Mesenchymal stem cell (in vitro differentiated cells and primary cell): ENCODE results near the gene TOP1. TPM values are rescaled to one million over a fixed set of nuclear protein-coding genes. Genes with fewer than 3 reads are reported as not detected.

Source experiments
- DNase-seq: peaks from one replicate; pipeline ENCODE4 v3.0.0-alpha.2; 2013
- H2AFZ ChIP-seq: one replicate; pipeline ENCODE4 v1.6.1; 2013; ENCODE audit warnings: low read depth, mild to moderate bottlenecking, control low read depth, inconsistent platforms, low read length, moderate library complexity
- H2AK5ac ChIP-seq: 2 replicates; pipeline ENCODE4 v1.6.1; 2013; ENCODE audit warnings: low read length, moderate library complexity, mild to moderate bottlenecking, inconsistent platforms; ENCODE audit not compliant: severe bottlenecking
- H2BK120ac ChIP-seq: one replicate; pipeline ENCODE4 v1.6.1; 2013; ENCODE audit warnings: low read depth, mild to moderate bottlenecking, inconsistent platforms, low read length, moderate library complexity
- H2BK12ac ChIP-seq, 2 experiments: one replicate each; pipeline ENCODE4 v1.6.1; 2013; ENCODE audit warnings: inconsistent platforms in 2 of 2, low read length in 2 of 2, mild to moderate bottlenecking in 2 of 2, moderate library complexity in 2 of 2, control low read depth in 1 of 2
- H2BK15ac ChIP-seq: one replicate; pipeline ENCODE4 v1.6.1; 2013; ENCODE audit warnings: mild to moderate bottlenecking, low read depth, inconsistent platforms; ENCODE audit not compliant: poor library complexity, severe bottlenecking
- H2BK5ac ChIP-seq: 2 replicates; pipeline ENCODE4 v1.6.1; 2013; ENCODE audit warnings: low read depth, mild to moderate bottlenecking, low read length, control low read depth, inconsistent platforms; ENCODE audit not compliant: poor library complexity, severe bottlenecking
- H3K14ac ChIP-seq, 2 experiments: one replicate each; pipeline ENCODE4 v1.6.1; 2013; ENCODE audit warnings: inconsistent platforms in 2 of 2, low read length in 2 of 2, control low read depth in 1 of 2, mild to moderate bottlenecking in 1 of 2, moderate library complexity in 1 of 2
- H3K18ac ChIP-seq, 2 experiments: one replicate each; pipeline ENCODE4 v1.6.1; 2013; ENCODE audit warnings: inconsistent platforms in 2 of 2, low read length in 2 of 2, control low read depth in 1 of 2, low read depth in 1 of 2, mild to moderate bottlenecking in 1 of 2
- H3K23ac ChIP-seq, 2 experiments: one replicate each; pipeline ENCODE4 v1.6.1; 2013; ENCODE audit warnings: inconsistent platforms in 2 of 2, low read length in 2 of 2, mild to moderate bottlenecking in 2 of 2, moderate library complexity in 2 of 2, control low read depth in 1 of 2
- H3K27ac ChIP-seq: 2 replicates; pipeline ENCODE4 v1.5.1; 2013; ENCODE audit warnings: mild to moderate bottlenecking, moderate library complexity, low read length, control low read depth, inconsistent platforms; ENCODE audit not compliant: poor library complexity, severe bottlenecking
- H3K27me3 ChIP-seq, 2 experiments: 2 replicates each; pipeline versions ENCODE4 v1.6.1 to v1.7.0; 2013; ENCODE audit warnings: low read length in 2 of 2, mild to moderate bottlenecking in 2 of 2, moderate library complexity in 2 of 2, control low read depth in 1 of 2, inconsistent platforms in 1 of 2; ENCODE audit not compliant: control insufficient read depth in 1 of 2, insufficient read depth in 1 of 2
- H3K36me3 ChIP-seq, 2 experiments: 2 replicates each; pipeline versions ENCODE4 v1.6.1 to v1.7.0; 2013; ENCODE audit warnings: low read length in 2 of 2, control low read depth in 1 of 2, inconsistent platforms in 1 of 2, low read depth in 1 of 2, mild to moderate bottlenecking in 1 of 2; ENCODE audit not compliant: insufficient read depth in 2 of 2, control insufficient read depth in 1 of 2
- H3K4ac ChIP-seq, 2 experiments: one replicate each; pipeline ENCODE4 v1.6.1; 2013; ENCODE audit warnings: inconsistent platforms in 2 of 2, low read length in 2 of 2, mild to moderate bottlenecking in 2 of 2, moderate library complexity in 2 of 2, control low read depth in 1 of 2, low read depth in 1 of 2
- H3K4me1 ChIP-seq: 2 replicates; pipeline ENCODE4 v1.6.1; 2013; ENCODE audit warnings: low read depth, low read length, control low read depth; ENCODE audit not compliant: control insufficient read depth, insufficient read depth
- H3K4me2 ChIP-seq: 2 replicates; pipeline ENCODE4 v1.6.1; 2013; ENCODE audit warnings: low read length, mild to moderate bottlenecking, inconsistent platforms; ENCODE audit not compliant: poor library complexity, severe bottlenecking
- H3K4me3 ChIP-seq, 2 experiments: 2 replicates each; pipeline versions ENCODE4 v1.5.1 to v1.7.0; 2013; ENCODE audit warnings: low read length in 2 of 2, mild to moderate bottlenecking in 2 of 2, control low read depth in 1 of 2, low read depth in 1 of 2; ENCODE audit not compliant: insufficient read depth in 1 of 2
- H3K79me1 ChIP-seq: replicated peaks from 2 replicates; pipeline ENCODE4 v1.6.1; 2013; ENCODE audit warnings: mild to moderate bottlenecking, control low read depth, low read length, inconsistent platforms; ENCODE audit not compliant: poor library complexity, severe bottlenecking
- H3K9ac ChIP-seq: 2 replicates; pipeline ENCODE4 v1.7.0; 2013; ENCODE audit warnings: mild to moderate bottlenecking, low read length, moderate library complexity
- H3K9me3 ChIP-seq: 2 replicates; pipeline ENCODE4 v1.7.0; 2013; ENCODE audit warnings: mild to moderate bottlenecking, low read length; ENCODE audit not compliant: control insufficient read depth
- H4K8ac ChIP-seq: one replicate; pipeline ENCODE4 v1.6.1; 2013; ENCODE audit warnings: inconsistent platforms, mild to moderate bottlenecking, low read length, moderate library complexity
- H4K91ac ChIP-seq: one replicate; pipeline ENCODE4 v1.6.1; 2013; ENCODE audit warnings: mild to moderate bottlenecking, low read length, inconsistent platforms
- WGBS: methylation state at CpG from one replicate; pipeline ENCODE4 v1.1.7; 2013; ENCODE audit warnings: mixed read lengths; 5-methylcytosine and 5-hydroxymethylcytosine counted together
- polyA plus RNA-seq, 2 experiments: library from polyadenylated mRNA; stranded (reverse); fragments of 200-250 nt; gene quantifications; one replicate each; pipeline ENCODE4 v1.2.3, GENCODE V29; 2013

Gene TOP1
- polyA plus RNA-seq (2013, experiment 1 of 2): 68.4 TPM
- polyA plus RNA-seq (2013, experiment 2 of 2): 65.1 TPM

DNA sequence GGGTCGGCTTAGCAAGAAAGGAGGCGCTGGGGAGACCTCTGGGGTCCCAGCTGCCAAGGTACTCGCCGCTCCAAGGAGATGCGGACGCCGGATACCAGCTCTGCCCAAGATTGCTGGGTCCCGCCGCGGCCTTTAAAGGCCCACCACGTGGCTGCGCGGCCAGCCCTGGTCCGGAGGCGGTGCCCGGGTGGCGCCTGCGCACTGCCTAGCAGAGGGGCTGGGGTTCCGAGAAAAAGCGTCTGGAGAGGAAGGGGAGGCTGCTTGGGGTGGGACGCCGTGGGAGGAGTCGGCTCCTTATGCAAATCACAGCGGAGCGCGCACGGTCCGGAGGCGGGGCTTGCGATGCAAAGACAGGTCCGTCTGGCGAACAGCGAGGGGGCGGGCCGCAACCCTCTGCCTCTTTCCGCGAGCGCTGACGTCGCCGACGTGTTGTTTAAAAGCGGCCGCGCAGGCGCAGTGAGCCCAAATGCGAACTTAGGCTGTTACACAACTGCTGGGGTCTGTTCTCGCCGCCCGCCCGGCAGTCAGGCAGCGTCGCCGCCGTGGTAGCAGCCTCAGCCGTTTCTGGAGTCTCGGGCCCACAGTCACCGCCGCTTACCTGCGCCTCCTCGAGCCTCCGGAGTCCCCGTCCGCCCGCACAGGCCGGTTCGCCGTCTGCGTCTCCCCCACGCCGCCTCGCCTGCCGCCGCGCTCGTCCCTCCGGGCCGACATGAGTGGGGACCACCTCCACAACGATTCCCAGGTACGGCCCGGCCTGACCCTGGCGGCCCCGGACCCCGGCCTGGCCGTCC lies at the start of gene TOP1:
Gene TOP1 (plus strand): TSS at position 464 of the 791 bp plus-strand sequence. CDS start 246 bp downstream, at position 710.
- Histone ChIP-seq H3K27ac (peak within 1 kb of the TSS; percentile 63), H2BK120ac (peak within 1 kb of the TSS; percentile 97), H4K8ac (peak within 1 kb of the TSS; percentile 73), H3K14ac (peak within 1 kb of the TSS; percentile 98 to 100), H2AFZ (peak within 1 kb of the TSS; percentile 84), H3K9me3 (no peaks in the 10 kb centered on the region), H3K4me1 (peaks cover 5% of the 10 kb centered on the region), H3K18ac (peak within 1 kb of the TSS; percentile 59 to 93), H3K4me2 (peak within 1 kb of the TSS; percentile 96), H3K9ac (peak within 1 kb of the TSS; percentile 98), H2BK12ac (peak within 1 kb of the TSS in 1 of 2 experiments; percentile 10), H3K36me3 (no peaks in the 10 kb centered on the region), H3K4me3 (peak within 1 kb of the TSS; percentile 86 to 100), H2AK5ac (no peak within 1 kb of the TSS), H3K27me3 (no peaks in the 10 kb centered on the region), H3K4ac (peak within 1 kb of the TSS; percentile 94 to 95), H3K23ac (peak within 1 kb of the TSS; percentile 84 to 97), H3K79me1 (no peaks in the 10 kb centered on the region), H2BK5ac (peak within 1 kb of the TSS; percentile 77), H4K91ac (peak within 1 kb of the TSS; percentile 92), H2BK15ac (peak within 1 kb of the TSS; percentile 75)
- WGBS: under 1% methylated on average over 77 of the region's 85 CpGs
- peak; percentile 100 for DNase-seq

DNA sequence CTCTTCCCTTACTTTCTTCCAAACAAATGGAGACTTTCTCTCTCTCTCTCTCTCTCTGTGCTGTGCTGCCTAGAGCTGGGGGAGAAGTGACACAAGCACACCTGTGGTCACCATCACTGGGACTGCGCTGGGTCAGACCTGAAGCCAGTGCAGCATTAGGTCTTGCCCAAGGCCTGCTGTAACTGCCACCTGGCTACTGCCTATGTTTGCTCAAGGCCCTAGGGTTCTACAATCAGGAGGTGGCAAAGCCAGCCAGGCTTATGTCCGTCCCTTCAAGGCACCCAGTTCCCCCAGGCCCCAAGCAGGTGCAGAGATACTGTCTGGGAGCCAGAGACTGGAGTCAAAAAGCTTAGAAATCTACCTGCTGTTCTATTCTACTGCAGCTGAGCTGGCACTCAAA lies 49.4 kb upstream of the TOP1 start:
- H3K9me3 ChIP-seq: peaks cover 31% of the 10 kb centered on the region
- no peak overlapping the region for H2AFZ ChIP-seq
- no peaks in the 10 kb centered on the region for H3K79me1 ChIP-seq
- H2AK5ac ChIP-seq: no peak overlapping the region
- WGBS: 86% methylated on average over 2 of the region's 2 CpGs
- H3K36me3 ChIP-seq: no peaks in the 10 kb centered on the region
- H2BK15ac ChIP-seq: no peak overlapping the region
- no peak overlapping the region for H4K91ac ChIP-seq
- no peak overlapping the region for H2BK12ac ChIP-seq
- DNase-seq: no peak
- no peak overlapping the region for H4K8ac ChIP-seq
- H3K4me1 ChIP-seq: no peaks in the 10 kb centered on the region
- no peak overlapping the region for H3K27ac ChIP-seq
- H3K9ac ChIP-seq: no peak overlapping the region
- no peak overlapping the region for H3K18ac ChIP-seq
- H2BK120ac ChIP-seq: no peak overlapping the region
- no peak overlapping the region for H3K4ac ChIP-seq
- H3K23ac ChIP-seq: no peak overlapping the region
- no peak overlapping the region for H3K4me3 ChIP-seq
- H2BK5ac ChIP-seq: no peak overlapping the region
- no peak overlapping the region for H3K14ac ChIP-seq
- no peak overlapping the region for H3K4me2 ChIP-seq
- H3K27me3 ChIP-seq: no peaks in the 10 kb centered on the region

- Histone ChIP-seq H2AK5ac (no peak overlapping the region), H3K23ac (no peak overlapping the region), H2BK12ac (peak overlapping the region; percentile 0 to 6), H3K79me1 (no peaks in the 10 kb centered on the region), H2BK5ac (no peak overlapping the region), H2BK120ac (no peak overlapping the region), H3K9ac (no peak overlapping the region), H3K4me1 (no peaks in the 10 kb centered on the region), H2BK15ac (no peak overlapping the region), H3K9me3 (peaks cover 30% of the 10 kb centered on the region), H3K4ac (no peak overlapping the region), H4K91ac (peak overlapping the region; percentile 41), H3K36me3 (no peaks in the 10 kb centered on the region), H3K4me3 (no peak overlapping the region), H3K27me3 (no peaks in the 10 kb centered on the region), H3K27ac (no peak overlapping the region), H3K14ac (no peak overlapping the region), H4K8ac (no peak overlapping the region), H3K4me2 (no peak overlapping the region), H3K18ac (peak overlapping the region in 1 of 2 experiments; percentile 10), H2AFZ (no peak overlapping the region)
- WGBS: 89% methylated on average over 4 of the region's 4 CpGs
- peak; percentile 69 for DNase-seq
Observed at GRCh38 chr20:40980106-40980827, 48.4 kb upstream of the TOP1 start.

DNA sequence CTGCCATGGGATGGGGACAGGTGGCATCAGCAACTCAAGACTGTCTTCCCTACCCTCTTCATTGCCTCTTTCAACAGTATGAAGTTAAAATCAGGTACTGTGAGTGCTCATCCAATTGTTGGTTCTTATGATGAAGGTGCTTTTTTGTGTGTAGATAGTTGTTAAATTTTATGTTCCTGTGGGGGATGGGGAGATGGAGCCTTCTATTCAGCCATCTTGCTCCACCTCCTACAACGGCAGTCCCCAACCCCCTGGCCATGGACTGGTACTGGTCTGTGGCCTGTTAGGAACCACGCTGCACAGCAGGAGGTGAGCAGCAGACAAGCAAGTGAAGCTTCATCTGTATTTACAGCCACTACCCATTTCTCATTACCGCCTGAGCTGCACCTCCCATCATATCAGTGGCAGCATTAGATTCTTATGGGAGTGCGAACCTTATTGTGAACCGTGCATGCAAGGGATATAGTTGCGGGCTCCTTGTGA lies 47.8 kb upstream of the TOP1 start:
- Histone ChIP-seq H3K9me3 (peaks cover 27% of the 10 kb centered on the region), H3K23ac (no peak overlapping the region), H2BK120ac (no peak overlapping the region), H4K91ac (peak overlapping the region; percentile 41), H4K8ac (no peak overlapping the region), H3K27me3 (no peaks in the 10 kb centered on the region), H3K36me3 (no peaks in the 10 kb centered on the region), H3K4me2 (no peak overlapping the region), H2BK15ac (no peak overlapping the region), H3K4ac (no peak overlapping the region), H3K79me1 (no peaks in the 10 kb centered on the region), H2BK12ac (peak overlapping the region in 1 of 2 experiments; percentile 15), H3K18ac (peak overlapping the region in 1 of 2 experiments; percentile 10), H3K9ac (no peak overlapping the region), H3K4me1 (no peaks in the 10 kb centered on the region), H3K14ac (no peak overlapping the region), H3K27ac (no peak overlapping the region), H2BK5ac (no peak overlapping the region), H2AFZ (no peak overlapping the region), H3K4me3 (no peak overlapping the region), H2AK5ac (no peak overlapping the region)
- no peak for DNase-seq
- 99% methylated on average over 6 of the region's 6 CpGs for WGBS
